HL-60 (cell line): Measurements from ENCODE around the gene BMP7.

Experiments
- CTCF ChIP-seq: IDR thresholded peaks from one replicate; pipeline ENCODE4 v1.5.1; 2011; ENCODE audit warnings: low read length, control low read depth, inconsistent platforms; ENCODE audit not compliant: insufficient read depth
- GABPA ChIP-seq: IDR thresholded peaks from 2 replicates; pipeline ENCODE4 v1.6.1; 2012; ENCODE audit warnings: low read depth

DNA sequence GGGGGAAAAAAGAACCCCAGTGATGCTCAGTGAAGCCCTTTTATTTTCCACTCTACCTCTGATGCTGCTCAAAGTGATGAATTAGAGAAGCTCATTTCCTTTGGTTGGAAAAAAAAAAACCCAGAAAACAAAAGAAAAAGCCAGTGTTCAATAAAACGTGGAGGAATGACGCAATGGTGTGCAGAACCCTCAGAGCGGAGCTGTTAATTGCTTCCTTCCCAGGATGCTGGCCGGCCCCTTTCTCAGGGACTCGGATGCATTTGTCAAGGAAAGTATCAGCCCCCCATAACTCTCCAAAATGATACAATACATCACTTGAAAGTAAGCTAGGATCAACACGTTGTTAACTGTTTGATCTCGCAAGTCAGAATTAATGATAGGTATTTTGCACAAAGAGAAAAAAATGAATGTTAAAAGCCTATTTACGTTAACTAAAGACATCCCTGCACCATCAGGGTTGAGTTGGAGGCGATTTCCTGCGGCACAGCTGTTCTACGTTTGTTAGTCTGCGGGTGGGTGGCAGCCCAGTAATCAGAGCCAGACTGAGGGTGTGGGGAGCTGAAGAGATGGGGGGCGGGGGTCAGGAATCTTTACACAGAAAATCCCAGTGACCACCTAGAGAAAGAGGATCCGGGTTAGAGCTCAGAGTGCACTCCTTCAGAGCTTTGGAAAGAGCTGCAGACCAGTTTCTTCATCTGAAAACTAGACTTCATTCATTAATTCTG is 132.4 kb downstream of the BMP7 start:
- TF ChIP-seq CTCF: no peak
- no peak for TF ChIP-seq GABPA
